ENCODE results near the gene CCDC81. TPM values are rescaled to one million over a fixed set of nuclear protein-coding genes. Genes with fewer than 3 reads are reported as not detected.

The CCDC81 gene
- total RNA-seq, 2 donors from 2014 or later, result 33.3 to 34.0 TPM

- H3K9ac ChIP-seq (ENCODE audit: extremely low read depth, low read length, poor library complexity, severe bottlenecking), result no peak overlapping the region
- no peaks in the 10 kb centered on the region for H3K4me1 ChIP-seq (ENCODE audit: control insufficient read depth, insufficient read depth, low read length)
- no peaks in the 10 kb centered on the region for H3K9me3 ChIP-seq (ENCODE audit: control insufficient read depth, low read length)
- H3K9me3 Mint-ChIP-seq, result no peaks in the 10 kb centered on the region
- DNase-seq, result no peak
- TF ChIP-seq CTCF (conservative IDR thresholded peaks at IDR 0.05), result no peak
- 100% methylated on average over 1 of the region's 1 CpG for WGBS, 2 experiments (ENCODE audit: insufficient coverage in 1 of 2, insufficient read length in 1 of 2)
- peaks cover 19% of the 10 kb centered on the region for H3K36me3 Mint-ChIP-seq (ENCODE audit: low read depth)
- no peaks in the 10 kb centered on the region for H3K27me3 Mint-ChIP-seq (ENCODE audit: insufficient read depth)
- no peak overlapping the region for H3K27ac Mint-ChIP-seq
- no peaks in the 10 kb centered on the region for H3K27me3 ChIP-seq (ENCODE audit: control insufficient read depth, insufficient read depth, low read length, poor library complexity, severe bottlenecking)
- no peak overlapping the region for H3K4me3 Mint-ChIP-seq
- H3K4me3 ChIP-seq (ENCODE audit: low read length), result no peak overlapping the region
- no peak overlapping the region for H3K27ac ChIP-seq (ENCODE audit: low read depth, low read length)
- peaks cover 34% of the 10 kb centered on the region for H3K36me3 ChIP-seq (ENCODE audit: control insufficient read depth, insufficient read depth, low read length)
- peaks cover 15% of the 10 kb centered on the region for H3K4me1 Mint-ChIP-seq
Measured at GRCh38 chr11:86459002-86459385, 84.3 kb downstream of the CCDC81 start.

GRCh38 chr11:86459682-86460460, 85.2 kb downstream of the CCDC81 start:
- Histone ChIP-seq H3K9me3 (ENCODE audit: control insufficient read depth, low read length) (no peaks in the 10 kb centered on the region), H3K27ac (ENCODE audit: low read depth, low read length) (no peak overlapping the region), H3K9ac (ENCODE audit: extremely low read depth, low read length, poor library complexity, severe bottlenecking) (no peak overlapping the region), H3K36me3 (ENCODE audit: control insufficient read depth, insufficient read depth, low read length) (peaks cover 34% of the 10 kb centered on the region), H3K4me3 (ENCODE audit: low read length) (no peak overlapping the region), H3K27me3 (ENCODE audit: control insufficient read depth, insufficient read depth, low read length, poor library complexity, severe bottlenecking) (no peaks in the 10 kb centered on the region), H3K4me1 (ENCODE audit: control insufficient read depth, insufficient read depth, low read length) (no peaks in the 10 kb centered on the region)
- DNase-seq, result peak; percentile 80
- Mint-ChIP-seq H3K4me1 (peaks cover 15% of the 10 kb centered on the region), H3K36me3 (ENCODE audit: low read depth) (peaks cover 28% of the 10 kb centered on the region), H3K4me3 (no peak overlapping the region), H3K27ac (no peak overlapping the region), H3K27me3 (ENCODE audit: insufficient read depth) (no peaks in the 10 kb centered on the region), H3K9me3 (no peaks in the 10 kb centered on the region)
- 67 to 79% methylated on average over 1 to 3 of the region's 3 CpGs for WGBS, 2 experiments (ENCODE audit: insufficient coverage in 1 of 2, insufficient read length in 1 of 2)
- TF ChIP-seq CTCF (conservative IDR thresholded peaks at IDR 0.05), result no peak

GRCh38 chr11:86460461-86461385, 86.0 kb downstream of the CCDC81 start:
- H3K27ac Mint-ChIP-seq, result peak overlapping the region; percentile 46
- Histone ChIP-seq H3K27me3 (ENCODE audit: control insufficient read depth, insufficient read depth, low read length, poor library complexity, severe bottlenecking) (no peaks in the 10 kb centered on the region), H3K36me3 (ENCODE audit: control insufficient read depth, insufficient read depth, low read length) (peaks cover 39% of the 10 kb centered on the region), H3K4me1 (ENCODE audit: control insufficient read depth, insufficient read depth, low read length) (no peaks in the 10 kb centered on the region), H3K9ac (ENCODE audit: extremely low read depth, low read length, poor library complexity, severe bottlenecking) (no peak overlapping the region), H3K4me3 (ENCODE audit: low read length) (no peak overlapping the region), H3K9me3 (ENCODE audit: control insufficient read depth, low read length) (no peaks in the 10 kb centered on the region), H3K27ac (ENCODE audit: low read depth, low read length) (no peak overlapping the region)
- H3K4me1 Mint-ChIP-seq, result peaks cover 11% of the 10 kb centered on the region
- H3K4me3 Mint-ChIP-seq, result no peak overlapping the region
- no peak for TF ChIP-seq CTCF (conservative IDR thresholded peaks at IDR 0.05)
- no peak for DNase-seq
- H3K36me3 Mint-ChIP-seq (ENCODE audit: low read depth), result peaks cover 30% of the 10 kb centered on the region
- H3K27me3 Mint-ChIP-seq (ENCODE audit: insufficient read depth), result no peaks in the 10 kb centered on the region
- WGBS, 2 experiments (ENCODE audit: insufficient coverage in 1 of 2, insufficient read length in 1 of 2), result 65 to 92% methylated on average over 4 to 9 of the region's 9 CpGs
- H3K9me3 Mint-ChIP-seq, result no peaks in the 10 kb centered on the region
